GM21528 (cell line): Measurements from ENCODE around the gene SLC25A17.
"Not testable (repeated sequence)": the region's sequence is repeated elsewhere in the genome, so short reads cannot be mapped to it uniquely, and the experiment has no call there.

Source experiments
- ATAC-seq: cut with Tn5 transposase; IDR thresholded peaks from one replicate; pipeline ENCODE4 v1.9.1; 2021; ENCODE audit warnings: mild to moderate bottlenecking, moderate library complexity; ENCODE audit not compliant: unreplicated experiment, low FRiP score

Gene SLC25A17

GRCh38 chr22:40818747-40819598 is at the start of gene SLC25A17:
Gene SLC25A17, minus strand, starts transcription at chr22:40819346. Its CDS starts 98 bp downstream, at chr22:40819248.
- peak; percentile 71 for ATAC-seq

- ATAC-seq, result not testable (repeated sequence)
These were observed 49.2 kb upstream of the SLC25A17 start for GRCh38 chr22:40868379-40868778.

GRCh38 chr22:40867109-40867508 is 48.0 kb upstream of the SLC25A17 start:
- no peak for ATAC-seq

GRCh38 chr22:40862537-40862936 is 43.4 kb upstream of the SLC25A17 start:
- ATAC-seq, result no peak

GRCh38 chr22:40862013-40862412 is 42.9 kb upstream of the SLC25A17 start, which contains the start of gene DNAJB7:
Gene DNAJB7, minus strand, starts transcription at chr22:40862113. Its CDS starts 119 bp downstream, at chr22:40861994.
- no peak for ATAC-seq

- no peak for ATAC-seq
These were observed 38.2 kb upstream of the SLC25A17 start for GRCh38 chr22:40857309-40857855.

GRCh38 chr22:40856513-40857308 is 37.6 kb upstream of the SLC25A17 start, which contains the start of the genes ST13 and XPNPEP3:
Gene ST13, minus strand, starts transcription at chr22:40856639. Its CDS starts 99 bp downstream, at chr22:40856540.
Gene XPNPEP3, plus strand, starts transcription at chr22:40857148. Its CDS starts 34 bp downstream, at chr22:40857182.
- peak; percentile 90 for ATAC-seq

GRCh38 chr22:40855979-40856512 is 36.9 kb upstream of the SLC25A17 start:
- peak; percentile 30 for ATAC-seq

- no peak for ATAC-seq
These were observed 36.2 kb upstream of the SLC25A17 start for GRCh38 chr22:40855071-40855978.

- ATAC-seq, result no peak
These were observed 34.8 kb upstream of the SLC25A17 start for GRCh38 chr22:40853961-40854360.

- no peak for ATAC-seq
These were observed 34.2 kb upstream of the SLC25A17 start for GRCh38 chr22:40853333-40853732.

GRCh38 chr22:40845816-40846215 is 26.7 kb upstream of the SLC25A17 start:
- ATAC-seq, result not testable (repeated sequence)

GRCh38 chr22:40844951-40845350 is 25.8 kb upstream of the SLC25A17 start:
- ATAC-seq, result no peak

- ATAC-seq, result no peak
These were observed 19.3 kb upstream of the SLC25A17 start for GRCh38 chr22:40838486-40838885.

- ATAC-seq, result no peak
These were observed 15.5 kb upstream of the SLC25A17 start for GRCh38 chr22:40834619-40835018.

GRCh38 chr22:40829131-40829530 is 10.0 kb upstream of the SLC25A17 start:
- no peak for ATAC-seq

GRCh38 chr22:40826984-40827741 is 8.0 kb upstream of the SLC25A17 start:
- no peak for ATAC-seq

GRCh38 chr22:40826292-40826691 is 7.1 kb upstream of the SLC25A17 start:
- ATAC-seq, result not testable (repeated sequence)

- no peak for ATAC-seq
These were observed 4.3 kb upstream of the SLC25A17 start for GRCh38 chr22:40823426-40823825.
